Fibroblast of skin of right quadriceps (primary cell): ENCODE results near the gene C21orf91.
A peak's percentile ranks its signal among the peaks of the same experiment; 100 is the strongest.

Experiments
- DNase-seq: peaks from one replicate; pipeline ENCODE4 v3.0.0-alpha.2; 2013

Gene C21orf91

DNA sequence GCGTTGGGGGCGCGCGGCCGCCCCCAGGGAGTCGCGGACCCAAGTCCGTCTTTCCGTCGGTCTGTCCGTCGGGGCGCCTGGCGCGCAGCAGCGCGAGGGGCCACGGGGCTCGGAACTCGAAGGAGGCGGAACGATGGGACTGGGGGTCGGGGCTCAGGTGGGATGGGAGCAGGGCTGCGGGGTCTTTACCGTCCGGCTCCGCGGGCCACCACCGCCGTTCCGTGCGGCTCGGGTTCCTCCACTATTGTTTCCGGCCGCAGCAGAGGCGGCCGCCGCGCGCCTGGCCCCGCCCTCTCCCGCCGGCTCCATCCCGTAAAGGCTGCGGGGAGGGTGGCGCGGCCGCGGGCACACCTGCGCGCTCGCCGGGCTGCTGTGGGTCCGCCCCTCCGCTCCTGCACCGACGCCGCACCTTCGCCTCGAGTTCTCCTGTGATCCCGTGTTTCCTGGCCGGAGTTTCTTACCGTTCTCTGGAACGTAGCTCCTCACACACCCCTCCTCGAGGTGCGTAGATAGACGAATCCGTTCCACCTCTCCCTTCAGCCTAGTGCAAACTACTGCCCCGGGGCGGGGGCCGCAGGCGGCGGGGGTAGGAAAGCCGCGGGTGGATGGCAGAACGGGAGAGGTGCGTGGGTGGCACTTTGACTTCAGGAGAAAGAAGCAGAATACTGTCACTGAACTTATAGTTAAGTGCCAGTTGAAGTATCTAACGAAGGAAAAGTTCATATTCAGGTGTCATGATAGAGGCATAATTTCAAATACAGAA lies at the start of gene C21orf91:
TSS of gene C21orf91 (minus strand) at position 243 of the 763 bp plus-strand sequence. CDS start 1,038 bp downstream, outside the sequence.
- peak; percentile 89 for DNase-seq

DNA sequence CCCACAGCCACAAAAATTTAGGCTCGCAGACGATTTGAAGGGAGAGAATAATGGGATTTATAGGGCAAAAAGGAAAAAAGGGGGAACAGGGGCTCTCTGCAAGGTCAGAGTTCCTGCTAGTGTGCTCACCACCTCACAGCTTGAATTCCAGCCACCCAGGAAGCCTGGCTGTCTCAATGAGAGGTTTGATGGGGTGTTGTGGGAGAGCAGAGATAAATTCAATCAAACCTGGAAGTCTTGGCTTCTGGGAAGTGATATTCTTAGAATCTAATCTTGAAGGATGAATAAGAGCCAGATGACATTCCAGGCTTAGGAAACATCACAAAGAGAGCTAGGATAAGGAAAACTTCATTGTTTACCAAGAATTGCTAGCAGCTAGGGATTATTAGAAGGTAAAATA lies 47.4 kb upstream of the C21orf91 start:
- no peak for DNase-seq

GRCh38 chr21:17859661-17860060 lies 40.5 kb upstream of the C21orf91 start:
- no peak for DNase-seq

DNA sequence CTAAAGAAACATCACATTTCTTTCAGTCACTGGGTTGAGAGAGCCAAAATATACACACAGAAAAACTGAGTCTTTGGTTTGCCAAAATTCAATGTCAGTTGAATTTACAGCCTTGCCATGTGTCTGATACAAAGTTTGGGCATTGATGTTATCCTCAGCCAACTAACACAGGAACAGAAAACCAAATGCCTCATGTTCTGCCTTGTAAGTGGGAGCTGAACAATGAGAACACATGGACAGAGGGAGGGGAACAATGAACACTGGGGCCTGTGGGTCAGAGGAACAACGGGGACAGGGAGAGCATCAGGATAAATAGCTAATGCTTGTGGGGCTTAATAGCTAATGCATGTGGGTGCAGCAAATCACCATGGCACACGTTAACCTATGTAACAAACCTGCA lies 39.6 kb upstream of the C21orf91 start:
- no peak for DNase-seq

- no peak for DNase-seq
Observed at GRCh38 chr21:17854745-17855144, 35.6 kb upstream of the C21orf91 start.

DNA sequence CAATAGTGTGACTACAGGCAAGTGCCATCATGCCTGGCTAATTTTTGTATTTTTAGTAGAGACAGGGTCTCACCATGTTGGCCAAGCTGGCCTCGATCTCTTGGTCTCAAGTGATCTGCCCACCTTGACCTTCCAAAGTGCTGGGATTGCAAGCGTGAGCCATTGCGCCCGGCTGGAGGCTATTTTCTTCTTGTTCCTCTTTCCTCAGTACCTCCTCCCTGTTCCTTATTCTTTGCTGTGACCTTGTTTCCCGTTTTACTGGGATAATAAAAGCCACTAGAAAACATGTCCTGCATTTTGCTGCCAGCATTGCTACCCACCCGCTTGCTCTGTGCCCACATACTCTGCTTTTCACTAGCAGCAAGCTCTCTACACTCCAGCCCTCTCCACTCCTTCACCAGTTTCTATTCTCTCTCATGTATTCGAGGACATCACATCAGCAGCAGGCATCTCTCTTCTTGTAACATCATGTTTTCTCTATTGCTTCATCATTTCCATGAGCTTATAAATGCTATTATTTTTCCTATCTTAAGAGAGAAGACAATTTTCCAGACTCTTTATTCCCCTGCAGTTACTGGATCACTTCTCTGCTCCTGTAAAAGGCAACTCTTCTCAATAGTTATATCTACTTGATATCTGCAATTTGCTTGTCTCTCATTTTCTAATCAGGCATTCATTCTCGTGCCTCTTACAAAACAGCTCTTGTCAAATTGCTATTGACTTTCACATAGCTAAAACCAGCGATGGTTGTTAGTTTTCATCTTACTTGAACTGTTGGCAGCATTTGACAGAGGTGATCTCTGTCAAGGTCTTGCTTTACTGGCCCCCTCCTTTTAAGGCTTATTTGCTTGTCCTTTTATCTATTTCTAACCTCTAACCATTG lies 34.5 kb upstream of the C21orf91 start:
- no peak for DNase-seq

DNA sequence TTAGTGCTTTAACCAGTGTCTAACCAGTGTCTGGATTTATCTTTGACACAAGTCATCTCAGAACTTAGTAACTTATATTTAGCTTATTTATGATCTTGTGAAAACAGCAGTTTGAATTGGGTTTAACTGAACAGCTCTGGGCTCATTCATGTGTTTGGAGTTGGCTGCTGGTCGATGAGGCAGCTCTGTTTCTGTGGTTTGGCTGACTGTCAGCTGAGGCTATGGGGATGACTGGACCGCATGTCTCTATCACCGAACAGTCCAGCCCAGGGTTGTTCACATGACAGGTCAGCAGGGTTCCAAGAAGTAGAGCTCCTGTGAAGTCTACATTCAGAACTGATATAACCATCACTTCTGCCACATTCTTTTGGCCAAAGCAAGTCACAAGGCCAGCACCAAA lies 29.1 kb upstream of the C21orf91 start:
- peak; percentile 94 for DNase-seq

GRCh38 chr21:17841103-17841502 lies 21.9 kb upstream of the C21orf91 start:
- no peak for DNase-seq

DNA sequence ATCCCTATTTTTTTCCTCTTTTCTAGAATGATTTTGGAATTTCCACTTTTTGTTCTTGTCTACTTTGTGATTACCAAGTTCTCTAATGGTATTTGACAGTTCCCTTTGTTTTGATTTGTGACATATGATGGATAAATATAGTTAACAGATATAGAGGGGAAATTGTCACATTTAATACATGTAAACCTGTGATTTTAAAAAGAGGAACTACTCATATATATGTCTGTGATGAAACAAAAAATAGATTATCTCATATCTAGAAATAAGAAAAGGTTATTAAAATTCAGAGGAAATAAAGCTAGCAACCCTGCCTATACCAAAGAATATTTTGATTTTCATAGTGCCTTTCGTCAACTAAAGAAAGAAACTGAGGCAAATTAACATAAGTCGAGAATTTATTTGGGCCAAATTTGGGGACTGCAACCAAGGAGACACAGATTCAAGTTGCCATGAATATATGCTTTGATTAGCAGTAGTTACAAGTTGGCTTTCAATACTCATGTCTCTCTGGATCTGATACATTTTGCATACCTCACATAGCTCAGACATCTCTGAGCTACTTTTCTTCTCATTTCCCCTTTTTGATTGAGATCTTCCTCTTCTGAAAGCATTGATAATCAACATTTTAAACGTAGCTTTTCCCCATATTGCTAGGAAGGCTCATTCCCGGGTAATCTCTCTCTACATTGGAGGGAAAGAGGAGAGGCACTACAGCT lies 15.6 kb upstream of the C21orf91 start:
- DNase-seq: no peak

DNA sequence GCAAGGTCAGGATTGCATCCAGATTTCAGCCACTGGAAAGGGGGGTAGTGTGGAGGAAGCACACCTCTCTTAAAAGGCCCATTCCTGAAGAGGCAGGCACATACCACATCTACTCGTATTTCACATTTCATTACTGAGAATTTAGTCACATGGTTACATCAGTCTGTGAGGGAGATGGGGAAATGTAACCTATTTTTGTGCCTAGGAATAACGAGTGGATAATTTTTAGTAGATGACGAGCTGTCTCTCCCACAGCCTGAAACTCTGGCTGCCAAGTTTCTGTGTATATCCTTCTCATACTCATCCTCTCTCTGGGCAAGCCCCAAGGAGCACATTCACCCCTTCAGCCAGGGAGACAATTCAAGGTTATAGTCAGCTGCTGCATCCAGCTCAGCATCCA lies 10.3 kb upstream of the C21orf91 start:
- peak; percentile 81 for DNase-seq

DNA sequence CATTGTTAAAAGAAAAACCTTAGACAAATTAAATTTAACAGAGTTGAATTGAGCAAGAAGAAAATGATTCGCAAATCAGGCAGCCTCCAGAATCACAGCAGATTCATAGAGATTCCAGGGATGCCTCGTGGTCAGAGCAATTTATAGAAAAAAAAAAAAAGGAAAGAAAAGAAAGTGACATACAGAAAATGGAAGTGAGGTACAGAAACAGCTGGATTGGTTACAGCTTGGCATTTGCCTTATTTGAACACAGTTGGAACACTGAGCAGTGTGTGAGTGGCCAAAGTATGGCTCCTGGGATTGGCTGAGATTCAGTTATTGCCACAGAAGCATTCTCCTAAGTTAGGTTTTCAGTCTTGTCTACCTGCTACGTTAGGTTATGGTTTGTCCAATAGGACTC lies 9.1 kb upstream of the C21orf91 start:
- DNase-seq: peak; percentile 81

GRCh38 chr21:17823846-17824245 lies 4.7 kb upstream of the C21orf91 start:
- no peak for DNase-seq

DNA sequence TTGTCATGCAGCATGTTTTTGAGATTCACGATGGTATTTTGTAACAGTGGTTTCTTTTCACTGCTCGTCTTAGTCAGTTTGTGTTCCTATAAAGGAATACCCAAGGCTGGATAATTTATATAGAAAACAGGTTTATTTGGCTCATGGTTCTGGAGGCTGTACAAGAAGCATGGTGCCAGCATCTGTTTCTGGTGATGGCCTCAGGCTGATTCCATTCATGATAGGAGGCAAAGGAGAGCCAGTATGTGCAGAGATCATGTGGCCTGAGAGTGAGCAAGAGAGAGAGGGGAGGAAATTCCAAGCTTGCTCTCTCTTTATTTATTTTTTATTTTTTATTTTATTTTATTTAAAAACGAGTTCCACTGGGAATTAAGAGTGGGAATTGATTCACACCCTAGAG lies 2.0 kb upstream of the C21orf91 start:
- DNase-seq: no peak

DNA sequence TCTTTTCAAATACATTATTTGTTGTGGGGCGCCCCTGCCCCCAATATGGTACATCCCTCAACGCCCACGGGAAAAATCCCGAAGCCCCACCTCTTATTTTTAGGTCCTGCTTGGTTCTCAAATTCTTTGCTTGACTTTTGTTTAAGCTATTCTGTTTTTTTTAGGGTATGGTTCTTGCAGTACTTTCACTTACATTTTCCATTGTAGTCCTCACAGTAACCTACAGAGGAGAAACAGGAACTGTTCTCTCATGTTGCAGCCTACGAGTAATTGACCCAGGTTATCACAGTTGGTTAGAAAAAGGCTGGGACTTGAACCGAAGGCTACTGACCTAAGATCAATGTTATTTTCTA lies 697 bp upstream of the C21orf91 start:
- no peak for DNase-seq

- DNase-seq: peak; percentile 25
Observed at GRCh38 chr21:17818186-17819113, 706 bp downstream of the C21orf91 start.

DNA sequence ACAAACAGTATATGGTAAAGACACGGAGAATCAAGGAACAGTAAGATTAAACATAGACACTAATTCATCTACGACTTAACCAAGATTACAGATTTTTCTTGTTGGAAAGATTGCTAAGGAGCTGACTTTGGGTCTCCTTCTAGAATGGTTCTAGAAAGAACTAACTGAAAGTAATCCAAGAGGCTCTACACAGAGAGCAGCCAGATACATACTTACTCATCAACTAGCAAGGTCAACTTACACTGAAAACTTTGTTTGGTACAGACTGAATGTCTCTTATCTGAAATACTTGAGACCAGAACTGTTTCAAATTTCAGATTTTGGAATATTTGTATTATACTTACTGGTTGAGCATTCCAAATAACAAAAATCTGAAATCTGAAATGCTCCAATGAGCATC lies 5.8 kb downstream of the C21orf91 start:
- DNase-seq: no peak

DNA sequence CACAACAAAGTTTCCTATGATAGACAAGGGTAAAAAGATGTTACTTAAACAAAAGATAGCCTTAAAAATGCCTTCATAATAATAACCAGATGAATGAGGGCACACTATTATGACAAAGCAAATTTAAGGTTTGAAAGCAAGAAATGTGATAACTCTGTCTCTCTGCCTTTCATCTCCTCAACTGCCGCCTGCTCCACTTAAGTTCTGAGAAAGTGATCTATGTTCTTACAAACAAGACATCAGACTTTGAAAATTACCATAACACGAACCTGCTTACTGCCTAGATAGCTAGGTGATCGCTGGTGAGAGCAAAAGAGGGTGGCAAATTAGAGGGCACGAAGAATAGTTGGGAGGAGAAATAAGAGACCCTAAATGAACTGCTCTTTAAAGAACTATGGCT lies 13.2 kb downstream of the C21orf91 start:
- DNase-seq: no peak

DNA sequence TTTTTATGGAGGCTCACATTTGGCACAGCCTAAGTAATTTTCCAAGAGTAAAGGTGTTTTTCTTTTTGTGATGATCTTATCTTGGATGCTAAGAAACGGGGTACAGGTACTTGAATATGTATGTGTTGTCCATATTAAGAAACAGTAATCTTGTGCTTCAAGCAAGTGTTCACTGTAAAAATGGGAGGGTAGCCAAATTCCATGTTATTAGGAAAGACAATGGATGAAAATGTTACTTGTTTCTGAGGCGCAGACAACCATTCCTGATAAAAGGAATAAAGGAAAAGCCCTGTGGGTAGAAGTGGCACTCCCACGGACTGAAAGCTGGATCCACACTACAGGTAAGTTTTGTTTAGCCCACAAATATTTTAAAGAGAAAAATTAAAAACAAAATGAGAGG lies 15.6 kb downstream of the C21orf91 start:
- DNase-seq: no peak

DNA sequence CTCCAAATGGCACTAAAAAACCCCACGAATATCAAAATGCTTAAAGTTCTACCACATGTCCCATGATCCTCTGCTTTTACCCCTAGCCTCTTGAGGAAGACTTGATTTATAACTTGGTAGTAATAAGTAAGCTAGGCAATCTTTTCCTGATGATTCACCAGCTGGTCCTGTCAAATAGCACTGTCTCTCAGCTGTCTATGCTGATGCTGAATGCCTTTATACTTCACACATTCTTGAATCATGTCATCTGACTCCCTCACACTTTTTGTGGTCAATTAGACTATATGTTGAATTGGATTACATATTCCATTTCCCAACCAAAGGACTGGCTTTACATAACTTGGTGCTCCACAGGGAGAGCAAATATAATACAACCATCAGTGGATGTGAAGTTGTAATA lies 16.6 kb downstream of the C21orf91 start:
- DNase-seq: peak; percentile 93

GRCh38 chr21:17799414-17800164 lies 19.6 kb downstream of the C21orf91 start:
- DNase-seq: no peak

DNA sequence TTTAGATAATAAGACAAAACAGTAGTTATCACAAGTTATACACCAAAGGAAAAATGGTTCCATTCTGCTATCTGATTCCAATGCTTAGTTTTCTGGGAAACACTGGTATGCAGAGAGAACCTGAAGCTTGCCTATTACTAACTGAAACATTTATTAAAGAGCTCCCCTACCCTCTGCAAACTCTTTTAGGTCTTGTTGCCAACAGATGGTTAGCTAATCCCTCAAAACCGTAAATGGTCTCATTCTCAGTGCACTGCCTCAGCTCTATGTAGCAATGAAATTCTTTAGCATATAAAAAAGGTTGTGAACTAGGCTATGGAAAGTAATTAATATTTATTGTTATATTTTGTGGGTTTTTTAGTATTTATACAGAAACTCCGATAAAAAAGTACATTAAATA lies 20.4 kb downstream of the C21orf91 start:
- DNase-seq: peak; percentile 50

DNA sequence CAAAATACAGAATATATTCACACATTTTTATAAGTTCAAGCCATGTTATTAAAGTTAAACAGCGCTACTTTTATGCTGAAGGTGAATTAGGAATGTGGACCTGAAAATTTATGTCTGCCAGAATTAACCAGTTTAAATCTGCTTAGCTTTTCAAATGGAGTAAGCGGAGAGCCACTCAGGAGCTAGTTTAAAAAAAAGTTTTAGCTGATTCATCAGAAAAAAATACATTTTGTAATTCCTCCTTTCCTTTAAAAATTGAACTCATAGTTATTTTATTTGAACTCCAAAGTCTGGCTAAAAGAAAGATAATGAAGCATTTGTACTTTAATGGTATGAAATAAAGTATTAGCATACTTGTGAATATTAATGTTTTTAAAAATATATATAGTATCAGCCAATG lies 21.2 kb downstream of the C21orf91 start:
- no peak for DNase-seq
